Measurements from ENCODE around the gene TMEM138.

DNA sequence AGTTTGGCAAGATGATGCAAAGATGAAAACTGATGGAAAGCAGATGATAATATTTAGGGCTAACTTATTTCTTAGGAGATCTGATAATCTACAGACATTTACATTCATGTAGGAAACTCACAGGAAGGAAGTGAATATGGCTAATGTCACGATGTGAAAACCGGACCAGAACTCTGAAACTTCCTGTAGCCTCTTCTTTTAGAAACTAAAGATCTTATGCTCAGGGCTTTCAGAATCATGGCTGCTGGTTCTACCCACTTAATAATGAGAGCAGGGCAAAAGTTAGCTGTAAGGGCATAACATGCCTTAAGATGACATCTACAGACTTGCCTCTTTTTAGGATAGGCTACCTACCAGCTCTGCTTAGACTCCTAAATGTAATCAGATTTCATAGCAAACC is 52.4 kb downstream of the TMEM138 start:
- TF ChIP-seq, protein P1, sequence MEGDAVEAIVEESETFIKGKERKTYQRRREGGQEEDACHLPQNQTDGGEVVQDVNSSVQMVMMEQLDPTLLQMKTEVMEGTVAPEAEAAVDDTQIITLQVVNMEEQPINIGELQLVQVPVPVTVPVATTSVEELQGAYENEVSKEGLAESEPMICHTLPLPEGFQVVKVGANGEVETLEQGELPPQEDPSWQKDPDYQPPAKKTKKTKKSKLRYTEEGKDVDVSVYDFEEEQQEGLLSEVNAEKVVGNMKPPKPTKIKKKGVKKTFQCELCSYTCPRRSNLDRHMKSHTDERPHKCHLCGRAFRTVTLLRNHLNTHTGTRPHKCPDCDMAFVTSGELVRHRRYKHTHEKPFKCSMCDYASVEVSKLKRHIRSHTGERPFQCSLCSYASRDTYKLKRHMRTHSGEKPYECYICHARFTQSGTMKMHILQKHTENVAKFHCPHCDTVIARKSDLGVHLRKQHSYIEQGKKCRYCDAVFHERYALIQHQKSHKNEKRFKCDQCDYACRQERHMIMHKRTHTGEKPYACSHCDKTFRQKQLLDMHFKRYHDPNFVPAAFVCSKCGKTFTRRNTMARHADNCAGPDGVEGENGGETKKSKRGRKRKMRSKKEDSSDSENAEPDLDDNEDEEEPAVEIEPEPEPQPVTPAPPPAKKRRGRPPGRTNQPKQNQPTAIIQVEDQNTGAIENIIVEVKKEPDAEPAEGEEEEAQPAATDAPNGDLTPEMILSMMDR (conservative IDR thresholded peaks at IDR 0.05; ENCODE audit: low read length) = no peak
- TF ChIP-seq EZH2phosphoT487 (IDR thresholded peaks at IDR 0.05; ENCODE audit: borderline replicate concordance) = no peak

Measured in Loucy (cell line).